HepG2 (cell line): ENCODE results near the gene WDR18. TPM values are rescaled to one million over a fixed set of nuclear protein-coding genes. Genes with fewer than 3 reads are reported as not detected.
A peak's percentile ranks its signal among the peaks of the same experiment; 100 is the strongest.

Experiments used
- AKNA ChIP-seq: sonication (generic); formaldehyde crosslinking; IDR thresholded peaks from 2 replicates; pipeline ENCODE4 v1.4.0; 2020; ENCODE audit warnings: missing genetic modification reagents, borderline replicate concordance
- CREM ChIP-seq, 2 experiments: sonication (generic) in 1 of 2; formaldehyde crosslinking in 1 of 2; IDR thresholded peaks; 2 replicates each; pipeline versions ENCODE4 v1.4.0 to v1.6.1; 2016 to 2020; ENCODE audit warnings: antibody characterized with exemption in 1 of 2, mild to moderate bottlenecking in 1 of 2, missing genetic modification reagents in 1 of 2
- FOXO4 ChIP-seq: sonication (generic); formaldehyde crosslinking; conservative IDR thresholded peaks from 2 replicates; pipeline ENCODE4 v1.8.1; 2023; ENCODE audit warnings: missing genetic modification reagents
- IKZF4 ChIP-seq: sonication (generic); formaldehyde crosslinking; IDR thresholded peaks from 2 replicates; pipeline ENCODE4 v1.5.1; 2020; ENCODE audit warnings: borderline replicate concordance, mild to moderate bottlenecking, low read depth, missing genetic modification reagents; ENCODE audit errors: not compliant biosample characterization
- NCOA2 ChIP-seq: sonication (generic); formaldehyde crosslinking; IDR thresholded peaks from 2 replicates; pipeline ENCODE4 v1.8.0; 2022; ENCODE audit warnings: inconsistent platforms
- PTBP1 ChIP-seq: fragments of 200-400 bp; formaldehyde crosslinking; IDR thresholded peaks from 2 replicates; pipeline ENCODE4 v1.6.1; 2018; ENCODE audit warnings: low read length, low read depth; ENCODE audit not compliant: poor library complexity, severe bottlenecking
- RERE ChIP-seq: IDR thresholded peaks from 2 replicates; pipeline ENCODE4 v1.6.1; 2016; ENCODE audit warnings: low read depth, missing genetic modification reagents, missing compliant biosample characterization
- SAFB2 ChIP-seq: sonication (generic); formaldehyde crosslinking; IDR thresholded peaks from 2 replicates; pipeline ENCODE4 v1.5.1; 2020; ENCODE audit warnings: missing genetic modification reagents, low read depth, mild to moderate bottlenecking, borderline replicate concordance
- ZFAT ChIP-seq: sonication (generic); formaldehyde crosslinking; conservative IDR thresholded peaks from 2 replicates; pipeline ENCODE4 v1.8.1; 2023; ENCODE audit warnings: missing genetic modification reagents, inconsistent platforms
- ZFP36 ChIP-seq: fragments of 150-350 bp; IDR thresholded peaks from 2 replicates; pipeline ENCODE4 v1.6.1; 2018; ENCODE audit warnings: borderline replicate concordance, low read length, low read depth; ENCODE audit not compliant: partially characterized antibody
- ZFP41 ChIP-seq: sonication (generic); formaldehyde crosslinking; IDR thresholded peaks from 2 replicates; pipeline ENCODE4 v1.4.0; 2020; ENCODE audit warnings: mild to moderate bottlenecking, missing genetic modification reagents, borderline replicate concordance
- ZMAT3 ChIP-seq: sonication (generic); formaldehyde crosslinking; conservative IDR thresholded peaks from 2 replicates; pipeline ENCODE4 v1.7.0; 2021; ENCODE audit warnings: missing genetic modification reagents
- ZSCAN20 ChIP-seq: sonication (generic); formaldehyde crosslinking; IDR thresholded peaks from 2 replicates; pipeline ENCODE4 v1.4.0; 2020; ENCODE audit warnings: missing genetic modification reagents, mild to moderate bottlenecking, borderline replicate concordance
- polyA plus RNA-seq, 8 experiments: library from polyadenylated mRNA; depleted of rRNA in 3 of 8; stranded (reverse) in 7 of 8; unstranded in 1 of 8; fragments of >200 nt; fragmentation: Illumina TruSeq in 4 of 8; extraction: Trizol in 4 of 8; gene quantifications; 2 replicates each; pipeline versions ENCODE4 v1.2.1 to v1.2.3, GENCODE V29; 2011 to 2016; ENCODE audit warnings: low read depth in 4 of 8, missing spikeins in 1 of 8, mixed read lengths in 1 of 8; ENCODE audit not compliant: insufficient read depth in 1 of 8
- total RNA-seq, 5 experiments: library from RNA; depleted of rRNA; stranded (reverse); fragments of >200 nt; fragmentation: Illumina TruSeq; extraction: Trizol; gene quantifications; 2 replicates each; pipeline ENCODE4 v1.2.3, GENCODE V29; 2016; ENCODE audit warnings: low read depth in 1 of 5

WDR18 gene
- total and polyA plus RNA-seq, 2 of the 13 experiments (the other 11 are each of a cell fraction or from before 2014, with no cell fraction given) = 36.4 to 47.6 TPM

DNA sequence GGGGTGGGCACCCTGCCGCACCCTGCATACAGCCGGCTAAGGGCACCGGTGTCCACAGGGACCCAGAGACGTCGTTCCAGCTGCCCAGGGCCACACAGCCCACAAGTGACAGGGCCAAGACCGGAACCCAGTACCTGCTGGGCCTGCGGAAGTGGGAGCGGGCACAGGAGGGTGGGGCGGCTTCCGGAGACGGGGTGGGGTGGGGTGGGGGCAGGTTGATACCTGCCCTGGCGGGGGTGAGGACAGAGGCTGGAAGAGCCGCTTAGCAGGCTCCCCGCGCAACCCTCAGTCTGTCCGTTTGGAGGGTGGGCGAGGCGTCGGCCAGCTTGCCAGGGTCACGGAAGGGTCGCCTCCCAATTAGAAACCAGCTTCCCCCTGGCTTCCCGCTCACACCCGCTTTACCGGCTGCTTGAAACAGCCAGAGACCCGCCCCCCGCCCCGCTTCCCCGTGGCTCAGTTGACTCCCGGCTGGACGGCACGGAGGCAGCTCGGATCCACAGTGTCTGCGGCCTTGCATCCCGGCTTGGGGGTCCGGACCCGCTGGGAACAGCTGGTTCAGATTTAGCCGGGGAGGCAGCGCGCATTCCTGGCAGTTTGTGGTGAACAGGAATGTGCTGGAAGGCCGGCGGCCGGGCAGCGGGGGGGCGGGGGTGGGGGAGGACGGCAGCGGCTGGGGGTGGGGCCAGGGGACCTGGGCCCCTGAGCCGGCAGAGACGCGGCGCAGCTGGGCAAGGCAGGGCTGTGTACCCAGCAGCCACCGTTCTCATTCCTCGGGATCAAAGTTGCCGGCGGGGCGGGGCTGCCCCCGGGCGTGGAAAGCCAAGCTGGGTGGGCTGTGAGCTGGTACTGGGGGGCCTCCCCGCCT is 44.1 kb downstream of the WDR18 start (continued):
- no peak for TF ChIP-seq SAFB2
- no peak for TF ChIP-seq ZSCAN20
- TF ChIP-seq IKZF4 (CRISPR knock-in tag) = no peak
- TF ChIP-seq AKNA (CRISPR knock-in tag) = no peak
- TF ChIP-seq NCOA2 (CRISPR knock-in tag) = peak; percentile 30; the same call in 1 of the 2 replicates
- no peak for TF ChIP-seq ZFAT
- TF ChIP-seq CREM (IDR thresholded peaks at IDR 0.05) = no peak
- no peak for TF ChIP-seq CREM (CRISPR knock-in tag; IDR thresholded peaks at IDR 0.05)
- 0 out of 2 replicates have a peak, but pooled peaks have one; percentile 10 for TF ChIP-seq RERE
- peak; percentile 65 for TF ChIP-seq ZFP36
- peak; percentile 23 for TF ChIP-seq PTBP1
- TF ChIP-seq ZMAT3 (CRISPR knock-in tag) = no peak
- no peak for TF ChIP-seq ZFP41 (CRISPR knock-in tag)
- no peak for TF ChIP-seq FOXO4
